ENCODE data around the gene PLLP. TPM values are rescaled to one million over a fixed set of nuclear protein-coding genes. Genes with fewer than 3 reads are reported as not detected.
A peak's percentile ranks its signal among the peaks of the same experiment; 100 is the strongest.

The PLLP gene
- total RNA-seq, 2 donors from 2014 or later = 15.8 to 18.1 TPM

GRCh38 chr16:57304169-57305061 is 19.9 kb upstream of the PLLP start:
- intact Hi-C loops (cut with DNase I, micrococcal nuclease) = loop anchor here in 1 of 2 donors (5.0 kb wide), 1 partner anchor 113 kb away; no protein-coding TSS in a partner anchor
- DNase-seq (peak; percentile 57 to 80), ATAC-seq (peak; percentile 47)

- no peak for ATAC-seq
- intact Hi-C loops (cut with DNase I, micrococcal nuclease) = loop anchor here in 1 of 2 donors (5.0 kb wide), 1 partner anchor 113 kb away; no protein-coding TSS in a partner anchor
- DNase-seq = no peak
These were observed 19.4 kb upstream of the PLLP start for GRCh38 chr16:57303910-57304168.

DNA sequence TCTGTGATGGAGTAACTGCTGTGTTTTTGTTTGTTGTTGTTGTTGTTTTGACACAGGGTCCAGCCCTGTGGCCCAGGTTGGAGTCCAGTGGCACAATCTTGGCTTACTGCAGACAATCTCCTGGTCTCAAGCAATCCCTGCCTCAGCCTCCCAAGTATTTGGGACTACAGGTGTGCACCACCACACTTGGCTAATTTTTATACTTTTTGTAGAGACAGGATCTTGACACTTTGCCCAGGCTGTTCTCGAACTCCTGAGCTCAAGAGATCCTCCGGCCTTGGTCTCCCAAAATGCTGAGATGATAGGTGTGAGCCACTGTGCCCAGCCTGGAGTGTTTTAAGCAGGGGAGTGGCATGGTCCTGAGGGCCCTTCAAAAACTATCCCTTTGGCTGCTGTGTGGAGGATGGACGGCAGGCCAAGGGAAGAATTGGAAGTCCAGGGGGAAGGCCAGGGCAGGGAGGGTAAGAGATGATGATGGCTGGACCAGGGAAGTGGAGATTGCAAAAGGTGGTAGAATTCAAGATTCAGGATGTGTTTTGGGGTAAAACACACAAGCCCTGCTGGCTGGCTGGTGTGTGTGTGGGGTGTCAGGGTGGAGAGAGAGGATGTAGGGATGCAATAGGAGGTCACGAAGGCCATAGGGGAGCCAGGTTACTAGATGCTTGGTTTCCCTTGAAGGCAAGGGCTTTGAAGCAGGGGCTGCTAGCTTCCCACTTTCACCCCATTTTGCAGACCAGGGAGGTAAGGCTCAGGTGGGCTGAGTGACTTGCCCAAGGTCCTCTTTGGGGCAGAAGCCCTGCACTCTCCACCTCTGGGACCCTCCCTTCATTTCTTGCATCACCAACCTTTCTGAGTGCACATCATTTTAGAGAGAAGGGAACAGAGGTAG is 18.8 kb upstream of the PLLP start:
- intact Hi-C loops (cut with DNase I, micrococcal nuclease) = loop anchor here in 1 of 2 donors (5.0 kb wide), 1 partner anchor 114 kb away; no protein-coding TSS in a partner anchor
- DNase-seq = no peak
- no peak for ATAC-seq

DNA sequence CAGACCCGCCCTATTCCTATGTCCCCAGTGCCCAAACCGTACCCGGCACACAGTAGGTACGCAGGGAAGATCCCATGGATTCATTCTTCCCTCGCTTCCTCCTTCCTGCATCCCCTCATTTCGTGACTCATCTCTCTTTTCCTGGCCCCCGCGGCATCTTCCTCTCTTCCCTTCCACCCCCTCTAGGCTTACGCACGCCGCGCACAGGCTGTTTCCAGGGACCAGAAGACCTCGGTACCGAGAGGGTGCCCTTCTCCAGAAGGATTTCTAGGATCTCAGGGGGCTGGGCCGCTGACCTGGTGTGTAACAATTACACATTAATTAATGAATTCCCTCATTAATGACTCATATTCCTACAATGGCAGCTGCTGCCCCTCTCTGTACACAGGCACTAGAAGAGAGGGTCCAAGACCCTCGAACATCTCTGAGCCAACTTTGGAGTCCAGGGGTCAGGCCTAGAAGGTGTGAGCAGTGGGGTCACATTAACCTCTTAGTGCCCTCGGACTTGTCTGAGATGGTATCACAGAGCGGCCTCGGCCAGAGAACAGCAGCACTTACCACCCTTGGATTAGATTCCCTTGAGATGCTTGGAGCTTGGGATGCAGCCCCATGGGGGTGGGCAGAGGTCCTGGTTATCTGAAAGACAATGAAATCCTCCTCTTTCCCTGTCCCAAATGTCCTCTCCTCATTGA is 16.8 kb upstream of the PLLP start:
- intact Hi-C loops (cut with DNase I, micrococcal nuclease) = loop anchor here (2.0 to 5.0 kb wide), 2 partner anchors 116 kb away; no protein-coding TSS in a partner anchor
- no peak for DNase-seq
- ATAC-seq = no peak

GRCh38 chr16:57300387-57301125 is 16.1 kb upstream of the PLLP start:
- intact Hi-C loops (cut with DNase I, micrococcal nuclease) = loop anchor here (2.0 to 5.0 kb wide), 2 partner anchors 116 to 117 kb away; no protein-coding TSS in a partner anchor
- DNase-seq (peak; percentile 98 to 99), ATAC-seq (peak; percentile 88)

- DNase-seq (peak; percentile 82 to 85), ATAC-seq (peak; percentile 56)
- intact Hi-C loops (cut with DNase I, micrococcal nuclease) = loop anchor here (2.0 to 5.0 kb wide), 2 partner anchors 117 kb away; no protein-coding TSS in a partner anchor
These were observed 15.4 kb upstream of the PLLP start for GRCh38 chr16:57299719-57300386.

GRCh38 chr16:57299009-57299718 is 14.7 kb upstream of the PLLP start:
- intact Hi-C loops (cut with DNase I, micrococcal nuclease) = no loop called here
- no peak for DNase-seq
- ATAC-seq = no peak

DNA sequence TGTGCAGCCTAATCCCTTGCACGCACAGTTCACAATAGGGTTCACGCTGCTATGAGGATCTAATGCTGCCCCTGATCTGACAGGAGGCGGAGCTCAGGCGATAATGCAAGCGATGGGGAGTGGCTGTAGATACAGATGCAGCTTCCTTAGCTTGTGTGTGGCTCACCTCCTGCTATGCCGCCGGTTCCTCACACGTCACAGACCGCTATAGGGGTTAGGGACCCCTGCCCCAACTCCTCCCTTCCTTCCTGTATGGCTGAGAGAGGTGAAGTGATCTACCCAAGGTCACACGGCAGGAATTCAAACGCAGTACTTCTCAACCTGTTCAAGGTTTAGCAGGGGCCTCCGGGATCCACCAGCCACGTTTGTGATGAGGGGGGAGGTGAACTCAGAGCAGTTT is 13.4 kb upstream of the PLLP start:
- DNase-seq = peak in 1 of 2 donors; percentile 33
- no peak for ATAC-seq
- intact Hi-C loops (cut with DNase I, micrococcal nuclease) = no loop called here

DNA sequence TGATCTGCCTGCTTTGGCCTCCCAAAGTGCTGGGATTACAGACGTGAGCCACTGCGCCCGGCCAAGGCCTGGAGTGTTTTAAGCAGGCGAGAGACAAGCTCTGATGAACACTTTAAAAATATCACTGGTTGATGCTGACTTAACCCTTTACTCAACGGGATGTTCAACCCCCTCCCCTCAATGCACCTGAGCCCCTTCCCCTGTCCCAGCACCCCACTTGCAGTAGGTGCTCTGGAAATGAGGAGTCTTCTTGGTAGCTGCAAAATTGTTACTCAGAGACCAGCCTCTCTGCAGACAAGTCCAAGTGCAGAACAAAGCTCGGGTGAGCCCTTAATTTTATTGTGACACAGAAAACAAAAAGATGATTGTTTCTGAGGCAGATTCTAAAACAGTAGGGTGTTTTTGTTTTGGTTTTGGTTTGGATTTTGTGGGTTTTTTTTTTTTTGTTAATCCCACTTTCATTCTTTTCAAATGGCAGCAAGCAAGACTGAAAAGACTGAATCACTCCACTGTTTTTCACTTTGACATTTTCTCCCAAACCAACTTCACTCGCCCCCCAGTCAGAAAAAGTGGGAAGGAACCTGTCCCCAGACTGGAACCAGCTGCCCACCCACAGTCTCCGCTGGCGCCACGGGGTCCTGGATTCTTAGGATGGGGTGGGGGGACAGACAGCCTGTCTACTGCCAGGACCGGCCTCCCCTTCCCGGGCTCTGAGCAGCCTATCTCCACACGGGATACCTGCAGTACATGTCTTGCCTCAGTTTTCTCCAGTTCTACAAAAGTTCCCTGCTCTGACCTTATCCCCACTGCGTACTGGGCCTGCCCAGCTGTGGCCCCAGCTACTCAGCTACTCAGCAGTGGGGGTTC is 5.2 kb upstream of the PLLP start:
- DNase-seq (peak in 1 of 2 donors; percentile 18), ATAC-seq (no peak)
- intact Hi-C loops (cut with DNase I, micrococcal nuclease) = no loop called here

DNA sequence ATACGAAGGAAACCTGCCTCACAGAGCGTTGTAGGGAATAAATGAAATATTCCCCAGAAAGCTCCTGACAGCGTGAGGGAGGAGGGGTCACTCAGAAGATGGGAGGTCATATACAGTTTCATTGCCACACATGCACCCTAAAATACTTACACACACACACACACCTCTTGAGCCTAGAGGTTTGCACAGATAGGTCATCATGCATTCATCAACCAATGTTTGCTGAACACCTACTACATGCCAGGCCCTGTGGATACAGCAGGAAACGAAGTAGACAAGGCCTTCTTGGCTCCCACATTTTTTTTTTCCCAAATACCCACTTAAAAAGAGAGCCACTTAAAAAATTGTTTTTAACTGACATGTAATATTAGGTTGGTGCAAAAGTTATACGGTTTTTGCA is 907 bp upstream of the PLLP start:
- no peak for ATAC-seq
- intact Hi-C loops (cut with DNase I, micrococcal nuclease) = no loop called here
- DNase-seq = no peak

- intact Hi-C loops (cut with DNase I, micrococcal nuclease) = no loop called here
- ATAC-seq = no peak
- no peak for DNase-seq
These were observed 486 bp upstream of the PLLP start for GRCh38 chr16:57284952-57285363.

DNA sequence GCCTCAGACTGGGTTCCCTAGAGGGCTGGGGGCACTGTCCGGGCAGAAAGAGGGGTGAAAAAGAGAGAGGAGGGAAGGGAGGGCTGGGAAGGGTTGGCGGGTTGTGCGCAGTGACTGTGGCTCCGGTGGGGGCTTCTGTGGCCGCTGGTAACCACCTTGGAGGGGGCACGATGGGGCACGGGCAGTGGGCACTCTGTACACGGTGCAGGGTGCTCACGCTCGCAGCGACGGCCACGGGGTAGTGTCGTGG is 588 bp downstream of the PLLP start:
- ATAC-seq (no peak), DNase-seq (no peak)
- intact Hi-C loops (cut with DNase I, micrococcal nuclease) = no loop called here

GRCh38 chr16:57283214-57283958 is 1.1 kb downstream of the PLLP start:
- DNase-seq (no peak), ATAC-seq (peak; percentile 61)
- intact Hi-C loops (cut with DNase I, micrococcal nuclease) = no loop called here

DNA sequence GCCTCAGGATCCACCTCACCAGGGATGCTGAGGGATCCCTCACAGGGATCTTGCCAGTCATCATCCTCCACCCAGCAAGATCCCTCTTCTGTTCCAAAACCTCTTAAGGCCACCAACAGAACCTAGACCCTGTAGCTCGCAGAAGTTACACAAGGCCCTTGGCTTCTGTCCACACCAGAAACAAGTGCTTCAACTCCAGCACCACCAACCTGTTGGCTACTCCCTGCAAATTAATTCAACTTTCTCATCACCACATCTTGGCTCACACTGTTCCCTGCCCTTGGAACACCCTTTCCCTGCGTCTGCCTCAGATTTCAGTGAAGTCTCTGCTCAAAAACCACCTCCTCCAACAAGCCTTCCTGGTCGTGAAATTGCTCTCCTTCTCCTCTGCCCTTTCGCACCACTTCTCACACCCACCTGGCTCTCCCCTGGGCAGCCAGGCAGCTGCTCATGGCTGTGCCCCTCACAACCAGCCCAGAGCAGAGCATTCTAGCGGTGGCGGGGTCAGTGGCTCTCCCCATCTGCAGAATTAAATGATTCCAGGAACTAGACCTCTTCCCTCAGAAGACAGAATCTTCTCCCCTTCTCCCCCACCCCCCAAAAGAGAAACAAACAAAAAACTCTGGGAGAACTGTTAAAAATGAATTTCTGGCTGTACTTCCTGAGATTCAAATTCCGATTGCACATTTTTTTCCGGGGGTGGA is 1.8 kb downstream of the PLLP start:
- DNase-seq (peak in 1 of 2 donors; percentile 12), ATAC-seq (no peak)
- intact Hi-C loops (cut with DNase I, micrococcal nuclease) = no loop called here

- ATAC-seq (no peak), DNase-seq (peak in 1 of 2 donors; percentile 6)
- intact Hi-C loops (cut with DNase I, micrococcal nuclease) = no loop called here
These were observed 2.7 kb downstream of the PLLP start for GRCh38 chr16:57281791-57282190.

Measured in left colon (tissue), 2 donors.